Stimulated activated CD8-positive, alpha-beta memory T cell treated with anti-CD3 and anti-CD28 coated beads, Interleukin-15, amount 100 ng/mL, for 48 hours (primary cell): Measurements from ENCODE around the gene CHST15.

ENCODE experiments used
- DNase-seq, 2 donors: peaks; one replicate each; pipeline ENCODE4 v3.0.0-alpha.2; 2020; ENCODE audit warnings: low read depth in 2 of 2

CHST15 gene

GRCh38 chr10:124092860-124093773 lies at the start of gene CHST15:
CHST15 (minus strand) TSS chr10:124093598; CDS start chr10:124046212, 47,386 bp downstream.
- no peak for DNase-seq

- no peak for DNase-seq
Measured at GRCh38 chr10:124142960-124143359, 49.6 kb upstream of the CHST15 start.

- no peak for DNase-seq
Measured at GRCh38 chr10:124142006-124142739, 48.8 kb upstream of the CHST15 start.

GRCh38 chr10:124138883-124139348 lies 45.5 kb upstream of the CHST15 start:
- DNase-seq = no peak

GRCh38 chr10:124138195-124138882 lies 44.9 kb upstream of the CHST15 start:
- DNase-seq = no peak

- no peak for DNase-seq
Measured at GRCh38 chr10:124134251-124134893, 41.0 kb upstream of the CHST15 start.

GRCh38 chr10:124132876-124133275 lies 39.5 kb upstream of the CHST15 start:
- DNase-seq = no peak

- DNase-seq = no peak
Measured at GRCh38 chr10:124132306-124132705, 38.9 kb upstream of the CHST15 start.

GRCh38 chr10:124131172-124131571 lies 37.8 kb upstream of the CHST15 start:
- no peak for DNase-seq

- no peak for DNase-seq
Measured at GRCh38 chr10:124130198-124130900, 37.0 kb upstream of the CHST15 start.

- no peak for DNase-seq
Measured at GRCh38 chr10:124129471-124129870, 36.1 kb upstream of the CHST15 start.

GRCh38 chr10:124128811-124129145 lies 35.4 kb upstream of the CHST15 start:
- no peak for DNase-seq

- DNase-seq = no peak
Measured at GRCh38 chr10:124127965-124128810, 34.8 kb upstream of the CHST15 start.

GRCh38 chr10:124127563-124127962 lies 34.2 kb upstream of the CHST15 start:
- DNase-seq = no peak

GRCh38 chr10:124126983-124127385 lies 33.6 kb upstream of the CHST15 start:
- DNase-seq = no peak

GRCh38 chr10:124126145-124126982 lies 33.0 kb upstream of the CHST15 start:
- DNase-seq = no peak

GRCh38 chr10:124125305-124126116 lies 32.1 kb upstream of the CHST15 start:
- no peak for DNase-seq

GRCh38 chr10:124124769-124125161 lies 31.4 kb upstream of the CHST15 start:
- no peak for DNase-seq
